ENCODE measurements around the gene DCC. TPM values are rescaled to one million over a fixed set of nuclear protein-coding genes. Genes with fewer than 3 reads are reported as not detected.

Gene DCC
- total and polyA plus RNA-seq, 9 of the 15 experiments (the other 6 are each of a cell fraction or from before 2014, with no cell fraction given): not detected

GRCh38 chr18:52344881-52345280 is 4.9 kb downstream of the DCC start:
- H3K9me3 ChIP-seq (replicated peaks; ENCODE audit: control insufficient read depth, insufficient read depth, low read depth, low read length): no peaks in the 10 kb centered on the region
- no peaks in the 10 kb centered on the region for H3K36me3 ChIP-seq (ENCODE audit: control insufficient read depth, insufficient read depth, low read length)
- ChIA-PET POLR2A (no interaction called here), CTCF (ENCODE audit: low intra/inter-chr PET ratio) (no interaction called here)
- H3K9me1 ChIP-seq (ENCODE audit: control insufficient read depth, insufficient read depth, low read length): no peaks in the 10 kb centered on the region
- DNase-seq (ENCODE audit: extremely low read depth in 1 of 4, low spot score in 3 of 4) (no peak), FAIRE-seq (no peak), ATAC-seq (no peak)
- no peaks in the 10 kb centered on the region for H3K4me1 ChIP-seq (replicated peaks in 1 of 2; ENCODE audit: control insufficient read depth in 2 of 2, insufficient read depth in 2 of 2, low read length in 2 of 2)
- H3K4me3 ChIP-seq: no peak overlapping the region
- no peak overlapping the region for H3K4me2 ChIP-seq (ENCODE audit: insufficient read depth, low read length)
- H3K79me2 ChIP-seq (ENCODE audit: control insufficient read depth, insufficient read depth, low read length): no peaks in the 10 kb centered on the region
- BruUV-seq (replicated peaks): no TSS peak
- H3K27me3 ChIP-seq (ENCODE audit: control insufficient read depth in 2 of 2, insufficient read depth in 2 of 2, low read length in 2 of 2): no peaks in the 10 kb centered on the region
- no peak overlapping the region for H3K9ac ChIP-seq (ENCODE audit: insufficient read depth in 1 of 2, low read depth in 2 of 2, low read length in 2 of 2)
- in situ Hi-C loops (cut with MboI): no loop called here
- H2AFZ ChIP-seq (ENCODE audit: low read depth, low read length): no peak overlapping the region
- H4K20me1 ChIP-seq (replicated peaks; ENCODE audit: control insufficient read depth, insufficient read depth, low read length): no peaks in the 10 kb centered on the region
- no peak overlapping the region for H3K27ac ChIP-seq (ENCODE audit: extremely low read depth, low read depth, low read length)
- intact Hi-C loops (cut with micrococcal nuclease): no loop called here
- TF ChIP-seq FOXA1 (IDR thresholded peaks at IDR 0.05; ENCODE audit: borderline replicate concordance) (no peak), MCM3 (IDR thresholded peaks at IDR 0.05) (no peak), SLC30A9 (CRISPR knock-in tag; IDR thresholded peaks at IDR 0.05) (no peak), RUNX1 (IDR thresholded peaks at IDR 0.05; ENCODE audit: low read depth) (no peak), RBM39 (optimal IDR thresholded peaks at IDR 0.05; ENCODE audit: low read depth, low read length) (no peak), TFAM (CRISPR knock-in tag; conservative IDR thresholded peaks at IDR 0.05) (no peak), MBD2 (IDR thresholded peaks at IDR 0.05; ENCODE audit: borderline replicate concordance, low read depth) (no peak), IFI16 (CRISPR knock-in tag; IDR thresholded peaks at IDR 0.05) (no peak), CXXC5 (CRISPR knock-in tag; IDR thresholded peaks at IDR 0.05) (no peak), GABPA (tag; conservative IDR thresholded peaks at IDR 0.05; ENCODE audit: low read depth) (no peak), ATF7 (IDR thresholded peaks at IDR 0.05) (no peak), E2F3 (CRISPR knock-in tag; IDR thresholded peaks at IDR 0.05) (no peak)
- TF ChIP-seq, protein P1, sequence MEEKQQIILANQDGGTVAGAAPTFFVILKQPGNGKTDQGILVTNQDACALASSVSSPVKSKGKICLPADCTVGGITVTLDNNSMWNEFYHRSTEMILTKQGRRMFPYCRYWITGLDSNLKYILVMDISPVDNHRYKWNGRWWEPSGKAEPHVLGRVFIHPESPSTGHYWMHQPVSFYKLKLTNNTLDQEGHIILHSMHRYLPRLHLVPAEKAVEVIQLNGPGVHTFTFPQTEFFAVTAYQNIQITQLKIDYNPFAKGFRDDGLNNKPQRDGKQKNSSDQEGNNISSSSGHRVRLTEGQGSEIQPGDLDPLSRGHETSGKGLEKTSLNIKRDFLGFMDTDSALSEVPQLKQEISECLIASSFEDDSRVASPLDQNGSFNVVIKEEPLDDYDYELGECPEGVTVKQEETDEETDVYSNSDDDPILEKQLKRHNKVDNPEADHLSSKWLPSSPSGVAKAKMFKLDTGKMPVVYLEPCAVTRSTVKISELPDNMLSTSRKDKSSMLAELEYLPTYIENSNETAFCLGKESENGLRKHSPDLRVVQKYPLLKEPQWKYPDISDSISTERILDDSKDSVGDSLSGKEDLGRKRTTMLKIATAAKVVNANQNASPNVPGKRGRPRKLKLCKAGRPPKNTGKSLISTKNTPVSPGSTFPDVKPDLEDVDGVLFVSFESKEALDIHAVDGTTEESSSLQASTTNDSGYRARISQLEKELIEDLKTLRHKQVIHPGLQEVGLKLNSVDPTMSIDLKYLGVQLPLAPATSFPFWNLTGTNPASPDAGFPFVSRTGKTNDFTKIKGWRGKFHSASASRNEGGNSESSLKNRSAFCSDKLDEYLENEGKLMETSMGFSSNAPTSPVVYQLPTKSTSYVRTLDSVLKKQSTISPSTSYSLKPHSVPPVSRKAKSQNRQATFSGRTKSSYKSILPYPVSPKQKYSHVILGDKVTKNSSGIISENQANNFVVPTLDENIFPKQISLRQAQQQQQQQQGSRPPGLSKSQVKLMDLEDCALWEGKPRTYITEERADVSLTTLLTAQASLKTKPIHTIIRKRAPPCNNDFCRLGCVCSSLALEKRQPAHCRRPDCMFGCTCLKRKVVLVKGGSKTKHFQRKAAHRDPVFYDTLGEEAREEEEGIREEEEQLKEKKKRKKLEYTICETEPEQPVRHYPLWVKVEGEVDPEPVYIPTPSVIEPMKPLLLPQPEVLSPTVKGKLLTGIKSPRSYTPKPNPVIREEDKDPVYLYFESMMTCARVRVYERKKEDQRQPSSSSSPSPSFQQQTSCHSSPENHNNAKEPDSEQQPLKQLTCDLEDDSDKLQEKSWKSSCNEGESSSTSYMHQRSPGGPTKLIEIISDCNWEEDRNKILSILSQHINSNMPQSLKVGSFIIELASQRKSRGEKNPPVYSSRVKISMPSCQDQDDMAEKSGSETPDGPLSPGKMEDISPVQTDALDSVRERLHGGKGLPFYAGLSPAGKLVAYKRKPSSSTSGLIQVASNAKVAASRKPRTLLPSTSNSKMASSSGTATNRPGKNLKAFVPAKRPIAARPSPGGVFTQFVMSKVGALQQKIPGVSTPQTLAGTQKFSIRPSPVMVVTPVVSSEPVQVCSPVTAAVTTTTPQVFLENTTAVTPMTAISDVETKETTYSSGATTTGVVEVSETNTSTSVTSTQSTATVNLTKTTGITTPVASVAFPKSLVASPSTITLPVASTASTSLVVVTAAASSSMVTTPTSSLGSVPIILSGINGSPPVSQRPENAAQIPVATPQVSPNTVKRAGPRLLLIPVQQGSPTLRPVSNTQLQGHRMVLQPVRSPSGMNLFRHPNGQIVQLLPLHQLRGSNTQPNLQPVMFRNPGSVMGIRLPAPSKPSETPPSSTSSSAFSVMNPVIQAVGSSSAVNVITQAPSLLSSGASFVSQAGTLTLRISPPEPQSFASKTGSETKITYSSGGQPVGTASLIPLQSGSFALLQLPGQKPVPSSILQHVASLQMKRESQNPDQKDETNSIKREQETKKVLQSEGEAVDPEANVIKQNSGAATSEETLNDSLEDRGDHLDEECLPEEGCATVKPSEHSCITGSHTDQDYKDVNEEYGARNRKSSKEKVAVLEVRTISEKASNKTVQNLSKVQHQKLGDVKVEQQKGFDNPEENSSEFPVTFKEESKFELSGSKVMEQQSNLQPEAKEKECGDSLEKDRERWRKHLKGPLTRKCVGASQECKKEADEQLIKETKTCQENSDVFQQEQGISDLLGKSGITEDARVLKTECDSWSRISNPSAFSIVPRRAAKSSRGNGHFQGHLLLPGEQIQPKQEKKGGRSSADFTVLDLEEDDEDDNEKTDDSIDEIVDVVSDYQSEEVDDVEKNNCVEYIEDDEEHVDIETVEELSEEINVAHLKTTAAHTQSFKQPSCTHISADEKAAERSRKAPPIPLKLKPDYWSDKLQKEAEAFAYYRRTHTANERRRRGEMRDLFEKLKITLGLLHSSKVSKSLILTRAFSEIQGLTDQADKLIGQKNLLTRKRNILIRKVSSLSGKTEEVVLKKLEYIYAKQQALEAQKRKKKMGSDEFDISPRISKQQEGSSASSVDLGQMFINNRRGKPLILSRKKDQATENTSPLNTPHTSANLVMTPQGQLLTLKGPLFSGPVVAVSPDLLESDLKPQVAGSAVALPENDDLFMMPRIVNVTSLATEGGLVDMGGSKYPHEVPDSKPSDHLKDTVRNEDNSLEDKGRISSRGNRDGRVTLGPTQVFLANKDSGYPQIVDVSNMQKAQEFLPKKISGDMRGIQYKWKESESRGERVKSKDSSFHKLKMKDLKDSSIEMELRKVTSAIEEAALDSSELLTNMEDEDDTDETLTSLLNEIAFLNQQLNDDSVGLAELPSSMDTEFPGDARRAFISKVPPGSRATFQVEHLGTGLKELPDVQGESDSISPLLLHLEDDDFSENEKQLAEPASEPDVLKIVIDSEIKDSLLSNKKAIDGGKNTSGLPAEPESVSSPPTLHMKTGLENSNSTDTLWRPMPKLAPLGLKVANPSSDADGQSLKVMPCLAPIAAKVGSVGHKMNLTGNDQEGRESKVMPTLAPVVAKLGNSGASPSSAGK (IDR thresholded peaks at IDR 0.05): no peak
- TF ChIP-seq, protein P2, sequence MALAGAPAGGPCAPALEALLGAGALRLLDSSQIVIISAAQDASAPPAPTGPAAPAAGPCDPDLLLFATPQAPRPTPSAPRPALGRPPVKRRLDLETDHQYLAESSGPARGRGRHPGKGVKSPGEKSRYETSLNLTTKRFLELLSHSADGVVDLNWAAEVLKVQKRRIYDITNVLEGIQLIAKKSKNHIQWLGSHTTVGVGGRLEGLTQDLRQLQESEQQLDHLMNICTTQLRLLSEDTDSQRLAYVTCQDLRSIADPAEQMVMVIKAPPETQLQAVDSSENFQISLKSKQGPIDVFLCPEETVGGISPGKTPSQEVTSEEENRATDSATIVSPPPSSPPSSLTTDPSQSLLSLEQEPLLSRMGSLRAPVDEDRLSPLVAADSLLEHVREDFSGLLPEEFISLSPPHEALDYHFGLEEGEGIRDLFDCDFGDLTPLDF (CRISPR knock-in tag; IDR thresholded peaks at IDR 0.05): no peak

Data from K562 (cell line).